HUES48 (cell line): ENCODE measurements around the gene SYMPK.

Source experiments
- H3K27ac ChIP-seq: one replicate; pipeline ENCODE4 v1.7.0; 2013; ENCODE audit warnings: low read depth, low read length, inconsistent platforms
- H3K27me3 ChIP-seq: 2 replicates; pipeline ENCODE4 v1.6.1; 2013; ENCODE audit warnings: mild to moderate bottlenecking, low read length; ENCODE audit not compliant: control insufficient read depth, insufficient read depth
- H3K36me3 ChIP-seq: 2 replicates; pipeline ENCODE4 v1.6.1; 2013; ENCODE audit warnings: low read length; ENCODE audit not compliant: control insufficient read depth, insufficient read depth
- H3K4me1 ChIP-seq: 2 replicates; pipeline ENCODE4 v1.6.1; 2013; ENCODE audit warnings: mild to moderate bottlenecking, low read length; ENCODE audit not compliant: control insufficient read depth, insufficient read depth
- H3K4me3 ChIP-seq: 2 replicates; pipeline ENCODE4 v1.5.1; 2013; ENCODE audit warnings: mild to moderate bottlenecking, low read depth, low read length
- H3K9ac ChIP-seq: 2 replicates; pipeline ENCODE4 v1.6.1; 2013; ENCODE audit warnings: mild to moderate bottlenecking, low read depth, low read length, moderate library complexity
- H3K9me3 ChIP-seq: 2 replicates; pipeline ENCODE4 v1.6.1; 2013; ENCODE audit warnings: low read length; ENCODE audit not compliant: control insufficient read depth, insufficient read depth

Gene SYMPK

DNA sequence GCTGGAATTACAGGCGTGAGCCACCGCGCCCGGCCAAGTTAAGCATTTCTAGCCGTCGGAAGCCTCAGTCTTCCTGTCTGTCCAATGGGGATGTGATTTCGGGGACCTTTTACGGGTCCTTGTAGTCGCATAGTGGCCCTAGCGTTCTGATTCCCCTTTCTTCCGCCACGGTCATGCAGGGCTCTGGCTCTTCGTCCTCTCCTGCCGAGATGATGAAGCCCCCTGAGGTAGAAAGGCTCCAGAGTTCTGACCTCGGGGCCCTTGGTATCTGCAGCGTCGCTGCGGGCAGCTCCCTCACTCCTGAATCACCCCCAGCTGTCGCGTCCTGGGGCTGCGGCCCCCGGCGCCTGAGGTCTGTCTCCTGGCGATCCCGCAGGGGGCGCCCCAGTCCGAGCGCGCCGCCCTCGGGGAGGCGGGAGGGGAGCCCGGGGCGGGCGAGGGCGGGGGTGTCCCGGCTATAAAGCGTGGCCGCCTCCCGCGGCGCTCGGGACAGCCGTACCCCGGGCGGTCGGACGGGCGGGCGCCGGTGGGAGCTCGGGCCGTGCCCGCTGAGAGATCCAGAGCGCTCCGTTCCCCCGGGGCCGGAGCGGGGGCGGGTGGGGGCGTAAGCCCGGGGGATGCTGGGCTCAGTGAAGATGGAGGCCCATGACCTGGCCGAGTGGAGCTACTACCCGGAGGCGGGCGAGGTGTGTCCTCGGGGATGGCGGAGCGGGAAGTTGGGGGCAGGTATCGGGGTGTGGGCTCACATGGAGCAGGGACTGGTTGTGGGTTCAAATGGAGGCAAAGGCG is 1.1 kb upstream of the SYMPK start, which contains the start of gene FOXA3:
FOXA3 (plus strand) TSS at position 487 of the 789 bp plus-strand sequence; CDS start at position 618, 131 bp downstream.
- peak within 1 kb of the TSS; percentile 67 for H3K9ac ChIP-seq
- peak within 1 kb of the TSS; percentile 35 for H3K27ac ChIP-seq
- H3K4me3 ChIP-seq: peak within 1 kb of the TSS; percentile 89

DNA sequence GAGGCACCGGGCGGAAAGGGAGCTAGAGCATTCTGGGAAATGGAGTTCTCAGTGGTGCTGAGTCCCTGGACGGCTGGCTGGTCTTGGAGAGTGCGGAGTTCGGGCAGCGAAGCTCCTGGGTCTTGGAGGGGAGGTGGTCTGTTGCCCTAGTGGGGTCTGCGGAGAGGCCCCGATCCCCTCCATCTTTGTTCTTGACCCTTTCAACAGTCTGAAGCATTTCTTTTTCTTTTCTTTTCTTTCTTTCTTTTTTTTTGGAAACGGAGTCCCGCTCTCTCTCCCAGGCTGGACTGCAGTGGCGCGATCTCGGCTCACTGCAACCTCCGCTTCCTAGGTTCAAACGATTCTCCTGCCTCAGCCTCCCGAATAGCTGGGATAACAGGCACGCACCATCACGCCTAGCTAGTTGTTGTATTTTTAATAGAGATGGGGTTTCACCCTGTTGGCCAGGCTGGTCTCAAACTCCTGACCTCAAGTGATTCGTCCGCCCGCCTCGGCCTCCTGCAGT is 440 bp upstream of the SYMPK start:
- H3K27ac ChIP-seq: peak overlapping the region; percentile 4
- peak overlapping the region; percentile 89 for H3K4me3 ChIP-seq
- no peaks in the 10 kb centered on the region for H3K27me3 ChIP-seq
- H3K4me1 ChIP-seq: peaks cover 12% of the 10 kb centered on the region; the same call in 1 of the 2 replicates
- H3K9me3 ChIP-seq: no peaks in the 10 kb centered on the region
- H3K36me3 ChIP-seq: peaks cover 25% of the 10 kb centered on the region
- H3K9ac ChIP-seq: no peak overlapping the region

More for the DNA sequence above, 1.1 kb upstream of the SYMPK start, which contains the start of gene FOXA3:
- Histone ChIP-seq H3K27me3 (no peaks in the 10 kb centered on the region), H3K9me3 (no peaks in the 10 kb centered on the region), H3K4me1 (peaks cover 12% of the 10 kb centered on the region; the same call in 1 of the 2 replicates), H3K36me3 (peaks cover 21% of the 10 kb centered on the region)

DNA sequence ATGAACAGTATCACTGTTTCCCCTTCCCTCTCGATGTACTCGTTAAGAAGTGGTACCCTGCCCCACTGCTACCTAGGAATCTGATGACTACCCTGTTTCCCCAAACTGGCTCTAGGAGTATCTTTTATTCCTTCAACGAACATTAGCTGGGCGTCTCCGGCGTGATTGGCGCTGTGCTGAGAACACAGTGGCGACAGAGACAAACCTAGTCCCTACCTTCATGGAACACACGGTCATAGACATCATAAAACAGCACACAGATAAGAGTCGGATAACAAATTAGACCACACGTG is 730 bp downstream of the SYMPK start:
- H3K4me1 ChIP-seq: peaks cover 12% of the 10 kb centered on the region; the same call in 1 of the 2 replicates
- peak overlapping the region; percentile 88 for H3K9ac ChIP-seq
- no peaks in the 10 kb centered on the region for H3K27me3 ChIP-seq
- H3K27ac ChIP-seq: peak overlapping the region; percentile 91
- H3K9me3 ChIP-seq: no peaks in the 10 kb centered on the region
- H3K4me3 ChIP-seq: peak overlapping the region; percentile 89
- peaks cover 26% of the 10 kb centered on the region for H3K36me3 ChIP-seq

DNA sequence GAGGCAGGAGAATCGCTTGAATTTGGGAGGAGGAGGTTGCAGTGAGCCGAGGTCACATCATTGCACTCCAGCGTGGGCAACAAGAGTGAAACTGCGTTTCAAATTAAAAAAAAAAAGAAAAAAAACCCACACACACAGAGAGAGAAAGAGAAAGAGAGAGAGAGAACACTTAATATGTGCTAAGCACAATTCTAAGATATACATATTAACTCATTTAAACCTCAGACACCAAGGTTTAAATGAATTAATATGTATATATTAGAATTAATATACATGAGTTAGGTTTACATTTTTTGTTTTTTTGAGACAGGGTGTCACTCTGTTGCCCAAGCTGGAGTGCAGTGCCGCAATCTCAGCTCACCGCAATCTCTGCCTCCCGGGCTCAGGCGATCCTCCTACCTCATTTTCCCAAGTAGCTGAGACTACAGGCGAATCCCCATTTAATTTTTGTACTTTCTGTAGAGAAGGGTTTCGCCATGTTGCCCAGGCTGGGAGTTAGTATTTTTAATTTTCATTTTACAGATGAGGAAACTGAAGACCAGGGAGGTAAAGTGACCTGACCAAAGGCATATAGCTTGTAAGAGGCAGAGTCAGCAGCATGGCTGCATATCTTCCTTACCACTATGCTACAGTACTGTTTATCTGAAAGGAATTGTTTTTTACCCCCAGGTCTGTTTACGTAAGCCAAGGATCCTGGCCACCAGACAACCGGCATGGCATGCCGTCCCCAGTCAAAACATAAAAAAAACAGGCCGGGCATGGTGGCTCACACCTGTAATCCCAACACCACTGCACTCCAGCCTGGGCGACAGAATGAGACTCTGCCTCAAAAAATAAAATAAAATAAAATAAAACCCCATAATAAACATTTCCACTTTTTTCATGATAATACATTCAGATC is 2.3 kb downstream of the SYMPK start:
- H3K27ac ChIP-seq: no peak overlapping the region
- no peak overlapping the region for H3K4me3 ChIP-seq
- H3K9me3 ChIP-seq: no peaks in the 10 kb centered on the region
- H3K4me1 ChIP-seq: peaks cover 4% of the 10 kb centered on the region; the same call in 1 of the 2 replicates
- H3K36me3 ChIP-seq: peaks cover 26% of the 10 kb centered on the region
- no peak overlapping the region for H3K9ac ChIP-seq
- no peaks in the 10 kb centered on the region for H3K27me3 ChIP-seq

DNA sequence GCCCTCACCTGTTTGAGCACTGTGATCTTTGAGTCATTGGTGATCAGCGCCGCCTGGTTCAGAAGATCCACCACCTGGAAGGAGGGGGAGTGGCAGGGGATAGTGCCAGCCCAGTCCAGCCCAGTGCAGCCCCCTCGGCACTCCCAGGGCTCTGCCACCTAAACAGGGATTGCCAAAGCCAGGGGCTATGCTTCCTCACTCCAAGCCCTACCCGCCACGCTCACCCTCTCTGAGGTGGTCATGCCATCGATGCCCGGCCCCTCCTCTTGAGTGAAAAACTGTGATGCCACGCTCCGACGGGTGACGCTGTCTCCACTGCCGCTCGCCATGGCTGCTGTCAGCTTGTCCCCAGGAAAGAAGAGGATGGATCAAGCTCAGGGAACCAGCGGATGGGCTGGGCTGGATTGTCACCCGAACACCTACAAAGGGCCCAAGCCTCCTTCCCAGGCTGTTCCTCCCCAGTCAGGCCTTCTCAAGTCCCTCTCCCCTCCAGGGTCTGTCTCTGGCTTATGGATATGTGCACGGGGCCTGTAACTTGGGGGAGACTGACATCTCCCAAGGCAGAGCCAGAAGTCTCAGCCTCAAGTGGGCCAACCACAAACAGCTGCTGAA is 8.7 kb downstream of the SYMPK start:
- H3K27me3 ChIP-seq: no peaks in the 10 kb centered on the region
- no peak overlapping the region for H3K27ac ChIP-seq
- H3K4me3 ChIP-seq: no peak overlapping the region
- no peak overlapping the region for H3K9ac ChIP-seq
- no peaks in the 10 kb centered on the region for H3K4me1 ChIP-seq
- no peaks in the 10 kb centered on the region for H3K9me3 ChIP-seq
- peaks cover 68% of the 10 kb centered on the region for H3K36me3 ChIP-seq

DNA sequence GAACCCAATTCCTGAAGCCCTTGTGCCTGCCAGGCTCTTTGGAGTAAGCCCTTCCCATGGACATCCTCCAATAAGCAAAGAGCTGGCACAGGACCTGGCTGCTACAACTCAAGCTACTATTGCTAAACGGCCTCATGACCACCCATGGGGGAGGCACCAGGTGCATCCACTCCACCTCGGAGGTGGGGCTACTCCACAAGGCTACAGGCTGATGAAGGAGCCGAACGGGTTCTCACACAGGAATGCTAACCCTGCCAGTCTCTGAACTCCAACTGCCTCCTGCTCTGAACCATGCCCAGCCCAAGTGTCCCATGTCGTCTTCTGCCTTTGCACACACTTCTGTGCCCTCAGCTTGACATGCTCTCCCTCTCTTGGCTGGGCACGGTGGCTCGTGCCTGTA is 10.0 kb downstream of the SYMPK start:
- no peak overlapping the region for H3K4me3 ChIP-seq
- no peak overlapping the region for H3K27ac ChIP-seq
- no peaks in the 10 kb centered on the region for H3K27me3 ChIP-seq
- H3K36me3 ChIP-seq: peaks cover 73% of the 10 kb centered on the region
- no peaks in the 10 kb centered on the region for H3K4me1 ChIP-seq
- no peaks in the 10 kb centered on the region for H3K9me3 ChIP-seq
- H3K9ac ChIP-seq: no peak overlapping the region

DNA sequence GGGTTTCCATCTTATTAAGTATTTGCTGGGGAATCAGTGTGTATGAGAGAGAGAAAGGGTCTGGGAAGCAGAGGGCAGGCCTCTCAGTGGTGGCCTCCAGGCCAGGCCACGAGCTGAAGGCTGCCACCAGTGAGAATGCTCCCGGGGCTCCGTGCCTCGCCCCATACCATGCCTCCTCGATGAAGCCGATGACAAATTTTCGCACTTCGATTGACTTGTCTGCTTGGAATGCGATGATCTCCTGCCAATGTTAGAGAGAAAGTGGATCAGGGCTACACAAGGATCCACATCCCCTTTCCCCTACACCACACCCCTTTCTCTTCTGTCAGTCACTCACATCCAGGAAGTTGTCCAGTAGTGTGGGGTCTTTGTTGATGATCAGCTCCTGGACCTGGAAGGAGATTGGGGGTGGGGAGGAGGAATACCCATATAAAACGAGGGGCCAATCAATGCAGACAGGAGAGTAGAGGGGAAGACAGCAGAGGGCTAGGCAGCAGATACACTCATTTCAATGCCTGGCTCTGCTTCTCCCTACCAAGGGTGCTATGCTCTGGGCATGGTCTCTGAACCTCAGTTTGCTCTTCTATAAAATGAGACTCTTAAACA is 10.7 kb downstream of the SYMPK start:
- H3K9me3 ChIP-seq: no peaks in the 10 kb centered on the region
- no peaks in the 10 kb centered on the region for H3K4me1 ChIP-seq
- peaks cover 80% of the 10 kb centered on the region for H3K36me3 ChIP-seq
- no peak overlapping the region for H3K9ac ChIP-seq
- no peak overlapping the region for H3K4me3 ChIP-seq
- no peaks in the 10 kb centered on the region for H3K27me3 ChIP-seq
- H3K27ac ChIP-seq: no peak overlapping the region

DNA sequence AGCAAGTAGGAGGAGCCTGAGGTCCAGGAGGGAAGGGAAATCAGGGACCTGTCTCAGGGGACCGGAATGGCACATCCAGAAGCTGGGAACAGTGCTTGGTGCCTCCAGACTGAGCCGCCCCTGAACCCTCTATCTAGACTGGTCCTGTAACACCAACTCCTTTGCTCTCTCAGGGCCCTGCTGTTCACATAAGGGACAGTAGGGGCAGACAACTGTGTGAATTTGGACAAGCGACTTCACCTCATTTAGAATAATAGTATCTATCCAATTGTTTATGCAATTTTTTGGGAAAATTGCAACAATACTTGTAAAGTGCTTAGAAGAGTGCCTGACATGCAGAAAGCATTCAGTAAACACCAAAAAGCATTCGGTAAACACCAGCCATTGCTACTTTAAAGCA is 14.0 kb downstream of the SYMPK start:
- no peaks in the 10 kb centered on the region for H3K9me3 ChIP-seq
- H3K4me3 ChIP-seq: no peak overlapping the region

DNA sequence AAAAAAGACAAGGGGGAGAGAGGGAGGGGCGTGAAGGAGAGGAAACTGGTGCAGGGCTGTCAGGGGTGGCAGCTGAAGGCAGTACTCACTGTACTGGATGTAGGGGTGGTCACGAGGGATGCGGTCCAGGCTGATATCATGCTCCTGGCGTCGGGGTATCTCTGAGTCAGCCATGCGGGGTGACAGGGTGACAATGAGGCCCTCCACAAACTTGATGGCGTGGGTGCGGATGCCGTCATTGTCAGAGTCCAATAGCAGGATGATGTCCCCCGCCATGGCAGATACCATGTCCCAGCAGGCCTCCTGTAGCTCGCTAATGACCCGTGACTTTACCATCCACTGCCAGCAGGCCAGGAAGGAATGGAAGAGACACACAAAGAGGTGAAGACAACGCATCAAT is 15.3 kb downstream of the SYMPK start:
- Histone ChIP-seq H3K27me3 (no peaks in the 10 kb centered on the region), H3K27ac (no peak overlapping the region), H3K4me1 (no peaks in the 10 kb centered on the region), H3K36me3 (peaks cover 95% of the 10 kb centered on the region), H3K4me3 (no peak overlapping the region), H3K9ac (no peak overlapping the region), H3K9me3 (no peaks in the 10 kb centered on the region)

More for the DNA sequence above, 14.0 kb downstream of the SYMPK start:
- Histone ChIP-seq H3K36me3 (peaks cover 96% of the 10 kb centered on the region), H3K4me1 (no peaks in the 10 kb centered on the region), H3K27me3 (no peaks in the 10 kb centered on the region), H3K27ac (no peak overlapping the region), H3K9ac (no peak overlapping the region)

DNA sequence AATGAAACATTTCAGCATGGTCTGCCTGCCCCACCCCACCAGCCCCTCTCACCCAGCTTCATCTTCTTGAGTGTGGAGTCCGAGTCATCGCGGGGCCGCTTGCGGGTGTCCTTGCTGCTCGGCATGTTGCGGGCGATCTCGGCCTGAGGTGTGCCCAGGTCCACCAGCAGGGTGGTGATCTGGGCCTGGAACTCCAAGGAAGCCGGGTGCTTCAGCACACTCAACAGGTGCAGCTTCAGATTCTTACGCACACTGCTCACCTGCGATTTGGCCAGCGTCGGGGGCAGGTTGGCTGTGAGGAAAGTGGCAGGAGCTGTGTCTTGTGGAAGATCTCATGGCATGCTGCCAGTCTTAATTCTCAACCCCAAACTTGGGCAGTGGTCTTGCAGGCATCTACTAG is 20.7 kb downstream of the SYMPK start:
- no peak overlapping the region for H3K9ac ChIP-seq
- no peaks in the 10 kb centered on the region for H3K27me3 ChIP-seq
- peaks cover 90% of the 10 kb centered on the region for H3K36me3 ChIP-seq
- H3K4me3 ChIP-seq: no peak overlapping the region
- H3K27ac ChIP-seq: no peak overlapping the region
- no peaks in the 10 kb centered on the region for H3K9me3 ChIP-seq
- no peaks in the 10 kb centered on the region for H3K4me1 ChIP-seq
